ENCODE results near the gene PRSS50.

GRCh38 chr3:46705751-46706552 is 11.7 kb downstream of the PRSS50 start:
- TF ChIP-seq CTCF (IDR thresholded peaks at IDR 0.05) (no peak), POLR2A (IDR thresholded peaks at IDR 0.05) (no peak)

All from prostate gland (tissue), 2 donors.